IPS DF 4.7 (cell line): ENCODE data around the gene TRPM6.
"Not testable (repeated sequence)": the region's sequence is repeated elsewhere in the genome, so short reads cannot be mapped to it uniquely, and the experiment has no call there.

Source experiments
- DNase-seq: peaks from one replicate; pipeline ENCODE4 v3.0.0-alpha.2; 2013; ENCODE audit warnings: low spot score; ENCODE audit errors: extremely low read depth

Gene TRPM6

GRCh38 chr9:74860247-74860646, 27.5 kb downstream of the TRPM6 start:
- not testable (repeated sequence) for DNase-seq

GRCh38 chr9:74859786-74860185, 27.9 kb downstream of the TRPM6 start:
- no peak for DNase-seq

- DNase-seq: no peak
Measured at GRCh38 chr9:74858751-74859414, 28.8 kb downstream of the TRPM6 start.

GRCh38 chr9:74856989-74857388, 30.7 kb downstream of the TRPM6 start:
- no peak for DNase-seq

GRCh38 chr9:74855072-74855471, 32.6 kb downstream of the TRPM6 start:
- DNase-seq: no peak

GRCh38 chr9:74853024-74853423, 34.7 kb downstream of the TRPM6 start:
- DNase-seq: not testable (repeated sequence)

GRCh38 chr9:74848153-74848525, 39.6 kb downstream of the TRPM6 start:
- no peak for DNase-seq

- no peak for DNase-seq
Measured at GRCh38 chr9:74847478-74848152, 40.1 kb downstream of the TRPM6 start.

GRCh38 chr9:74846766-74847165, 41.0 kb downstream of the TRPM6 start:
- DNase-seq: no peak

GRCh38 chr9:74838351-74838750, 49.4 kb downstream of the TRPM6 start:
- no peak for DNase-seq

- DNase-seq: no peak
Measured at GRCh38 chr9:74824654-74825053, 63.1 kb downstream of the TRPM6 start.

GRCh38 chr9:74821636-74822035, 66.1 kb downstream of the TRPM6 start:
- no peak for DNase-seq

- no peak for DNase-seq
Measured at GRCh38 chr9:74817816-74818215, 69.9 kb downstream of the TRPM6 start.

- DNase-seq: no peak
Measured at GRCh38 chr9:74817281-74817810, 70.4 kb downstream of the TRPM6 start.

GRCh38 chr9:74810200-74810599, 77.5 kb downstream of the TRPM6 start:
- no peak for DNase-seq

GRCh38 chr9:74804018-74804385, 83.7 kb downstream of the TRPM6 start:
- DNase-seq: no peak

GRCh38 chr9:74803376-74804017, 84.2 kb downstream of the TRPM6 start:
- DNase-seq: no peak

- DNase-seq: no peak
Measured at GRCh38 chr9:74800226-74800625, 87.5 kb downstream of the TRPM6 start.

GRCh38 chr9:74795803-74796202, 91.9 kb downstream of the TRPM6 start:
- no peak for DNase-seq

- DNase-seq: no peak
Measured at GRCh38 chr9:74795081-74795480, 92.6 kb downstream of the TRPM6 start.

GRCh38 chr9:74784506-74784905, 103.2 kb downstream of the TRPM6 start:
- DNase-seq: no peak

- DNase-seq: no peak
Measured at GRCh38 chr9:74783408-74783807, 104.3 kb downstream of the TRPM6 start.
